Suprapubic skin (tissue), 4 donors: ENCODE results near the gene RARG. TPM values are rescaled to one million over a fixed set of nuclear protein-coding genes. Genes with fewer than 3 reads are reported as not detected.

Experiments used
- DNase-seq, 2 donors: peaks; one replicate each; pipeline ENCODE4 v3.0.0-alpha.2; 2019; ENCODE audit warnings: low spot score in 2 of 2
- H3K27ac ChIP-seq: fragments of 200-600 bp; sonication (generic); one replicate; pipeline ENCODE4 v1.5.1; 2019
- H3K27me3 ChIP-seq: fragments of 200-600 bp; sonication (generic); one replicate; pipeline ENCODE4 v1.5.1; 2019
- H3K36me3 ChIP-seq: fragments of 200-600 bp; sonication (generic); one replicate; pipeline ENCODE4 v1.5.1; 2019
- H3K4me1 ChIP-seq: fragments of 200-600 bp; sonication (generic); one replicate; pipeline ENCODE4 v1.5.1; 2019
- H3K4me3 ChIP-seq: fragments of 200-600 bp; sonication (generic); one replicate; pipeline ENCODE4 v1.5.1; 2019; ENCODE audit warnings: mild to moderate bottlenecking
- H3K9me3 ChIP-seq: fragments of 200-600 bp; sonication (generic); one replicate; pipeline ENCODE4 v1.5.1; 2019
- EP300 ChIP-seq: sonication (generic); formaldehyde crosslinking; IDR thresholded peaks from one replicate; pipeline ENCODE4 v1.6.1; 2017; ENCODE audit warnings: antibody characterized with exemption
- POLR2A ChIP-seq, 2 donors: fragments of 450-650 bp; IDR thresholded peaks; one replicate each; pipeline ENCODE4 v1.6.1; 2017; ENCODE audit warnings: antibody characterized with exemption in 2 of 2, mild to moderate bottlenecking in 2 of 2, moderate library complexity in 2 of 2
- POLR2AphosphoS5 ChIP-seq, 3 donors: sonication (generic); formaldehyde crosslinking; IDR thresholded peaks; one replicate each; pipeline ENCODE4 v1.6.1; 2017; ENCODE audit warnings: antibody characterized with exemption in 3 of 3
- WGBS: methylation state at CpG from one replicate; pipeline ENCODE4 v1.1.5; 2018; 5-methylcytosine and 5-hydroxymethylcytosine counted together
- total RNA-seq, 4 donors: library from RNA; depleted of rRNA; stranded (reverse); fragments of >200 nt; gene quantifications; one replicate each; pipeline ENCODE4 v1.1.0, GENCODE V29; 2016
- TF ChIP-seq, protein P1 (sequence below), 2 donors: fragments of 200-600 bp in 1 of 2; fragments of 450-650 bp in 1 of 2; sonication (generic) in 1 of 2; IDR thresholded peaks; one replicate each; pipeline ENCODE4 v1.5.1; 2016 to 2019; ENCODE audit warnings: antibody characterized with exemption in 2 of 2, mild to moderate bottlenecking in 1 of 2, moderate library complexity in 1 of 2

The RARG gene
- total RNA-seq, 4 donors from 2014 or later = 140 to 198 (median 172) TPM

DNA sequence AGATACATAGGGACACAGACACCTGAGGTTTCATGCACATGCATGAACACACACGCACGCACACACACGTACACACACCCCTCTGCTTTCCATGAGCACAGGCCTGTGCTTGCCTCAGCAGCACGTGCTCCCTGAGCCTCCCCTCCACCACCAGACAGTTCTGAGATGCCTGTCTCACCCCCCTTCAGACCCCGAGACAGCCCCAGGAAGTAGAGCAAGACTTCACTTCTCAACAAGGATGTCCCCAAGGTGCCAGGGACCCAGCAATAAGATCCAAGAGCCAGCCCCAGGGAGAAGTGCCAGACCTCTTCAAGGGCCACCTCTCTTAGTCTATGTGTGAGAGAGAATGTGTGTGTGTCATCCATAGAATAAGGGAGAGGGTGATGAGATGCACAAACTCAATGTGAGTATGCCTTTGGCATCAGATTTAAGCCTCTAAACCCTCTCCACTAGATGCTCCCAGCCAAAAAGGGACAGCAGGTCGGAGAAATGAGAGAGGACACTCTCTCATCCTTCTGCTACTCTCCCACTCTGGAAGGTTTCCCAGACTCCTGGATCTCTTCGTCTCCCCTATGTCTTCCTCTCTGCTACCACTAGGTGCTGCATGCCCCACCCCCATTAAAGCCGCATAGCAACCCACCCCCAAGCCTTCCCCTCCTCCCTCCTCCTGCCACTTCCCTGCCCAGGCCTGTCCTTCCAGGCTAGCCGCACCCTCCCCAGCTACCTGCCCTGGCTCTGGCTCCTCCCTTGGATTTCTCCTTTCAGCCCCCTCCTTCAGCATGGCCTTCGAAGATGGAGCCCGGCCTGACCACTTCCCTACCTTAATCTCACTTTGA, 7.7 kb downstream of the RARG start:
- H3K27ac ChIP-seq = peak overlapping the region; percentile 99
- 34% methylated on average over 11 of the region's 11 CpGs for WGBS
- peaks cover 96% of the 10 kb centered on the region for H3K4me1 ChIP-seq
- no peaks in the 10 kb centered on the region for H3K9me3 ChIP-seq
- TF ChIP-seq, protein P1, sequence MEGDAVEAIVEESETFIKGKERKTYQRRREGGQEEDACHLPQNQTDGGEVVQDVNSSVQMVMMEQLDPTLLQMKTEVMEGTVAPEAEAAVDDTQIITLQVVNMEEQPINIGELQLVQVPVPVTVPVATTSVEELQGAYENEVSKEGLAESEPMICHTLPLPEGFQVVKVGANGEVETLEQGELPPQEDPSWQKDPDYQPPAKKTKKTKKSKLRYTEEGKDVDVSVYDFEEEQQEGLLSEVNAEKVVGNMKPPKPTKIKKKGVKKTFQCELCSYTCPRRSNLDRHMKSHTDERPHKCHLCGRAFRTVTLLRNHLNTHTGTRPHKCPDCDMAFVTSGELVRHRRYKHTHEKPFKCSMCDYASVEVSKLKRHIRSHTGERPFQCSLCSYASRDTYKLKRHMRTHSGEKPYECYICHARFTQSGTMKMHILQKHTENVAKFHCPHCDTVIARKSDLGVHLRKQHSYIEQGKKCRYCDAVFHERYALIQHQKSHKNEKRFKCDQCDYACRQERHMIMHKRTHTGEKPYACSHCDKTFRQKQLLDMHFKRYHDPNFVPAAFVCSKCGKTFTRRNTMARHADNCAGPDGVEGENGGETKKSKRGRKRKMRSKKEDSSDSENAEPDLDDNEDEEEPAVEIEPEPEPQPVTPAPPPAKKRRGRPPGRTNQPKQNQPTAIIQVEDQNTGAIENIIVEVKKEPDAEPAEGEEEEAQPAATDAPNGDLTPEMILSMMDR (IDR thresholded peaks at IDR 0.05) = peak in 1 of 2 donors; percentile 21
- TF ChIP-seq POLR2A (IDR thresholded peaks at IDR 0.05) (no peak), EP300 (no peak), POLR2AphosphoS5 (IDR thresholded peaks at IDR 0.05) (no peak)
- H3K4me3 ChIP-seq = peak overlapping the region; percentile 10
- DNase-seq = peak in 1 of 2 donors; percentile 77
- no peaks in the 10 kb centered on the region for H3K27me3 ChIP-seq
- H3K36me3 ChIP-seq = peaks cover 15% of the 10 kb centered on the region

DNA sequence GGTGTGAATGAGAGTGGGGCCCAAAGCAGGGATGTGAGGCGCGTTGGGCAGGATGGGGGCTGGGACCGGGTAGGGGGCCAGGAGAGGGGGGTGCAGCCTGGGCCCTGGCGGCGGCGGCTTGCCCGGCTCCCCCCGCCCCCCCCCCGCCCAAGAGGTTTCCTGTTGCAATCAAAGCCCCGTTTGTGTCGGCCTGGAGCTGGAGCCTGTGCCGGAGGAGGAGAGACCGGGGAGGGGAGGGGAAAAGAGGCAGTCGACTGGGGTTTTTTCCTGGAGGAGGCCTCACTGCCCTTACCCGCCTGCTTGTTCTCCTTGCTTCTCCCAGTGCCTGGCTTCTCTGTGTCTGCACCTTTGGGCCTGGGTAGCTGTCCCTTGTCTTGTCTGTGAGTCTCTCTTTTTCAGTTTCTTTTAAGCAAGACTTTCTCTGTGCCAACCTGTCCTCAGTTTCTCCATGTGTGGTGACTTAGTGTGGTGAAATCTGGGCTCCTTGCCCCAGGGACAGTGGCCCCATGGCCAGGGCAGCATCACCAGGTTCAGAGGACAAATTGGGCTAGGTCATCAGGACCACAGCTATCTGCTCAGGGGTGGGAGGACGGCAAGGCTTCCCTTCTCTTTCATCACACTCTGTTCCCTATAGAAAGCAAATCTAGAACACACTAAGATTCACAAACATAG, 8.5 kb downstream of the RARG start:
- Histone ChIP-seq H3K9me3 (no peaks in the 10 kb centered on the region), H3K27me3 (no peaks in the 10 kb centered on the region), H3K36me3 (peaks cover 15% of the 10 kb centered on the region), H3K4me1 (peaks cover 96% of the 10 kb centered on the region), H3K27ac (peak overlapping the region; percentile 99), H3K4me3 (peak overlapping the region; percentile 9)
- 3% methylated on average over 15 of the region's 16 CpGs for WGBS
- no peak for TF ChIP-seq POLR2A (IDR thresholded peaks at IDR 0.05)
- TF ChIP-seq, protein P1 (IDR thresholded peaks at IDR 0.05) = no peak
- no peak for TF ChIP-seq POLR2AphosphoS5 (IDR thresholded peaks at IDR 0.05)
- no peak for TF ChIP-seq EP300
- no peak for DNase-seq

DNA sequence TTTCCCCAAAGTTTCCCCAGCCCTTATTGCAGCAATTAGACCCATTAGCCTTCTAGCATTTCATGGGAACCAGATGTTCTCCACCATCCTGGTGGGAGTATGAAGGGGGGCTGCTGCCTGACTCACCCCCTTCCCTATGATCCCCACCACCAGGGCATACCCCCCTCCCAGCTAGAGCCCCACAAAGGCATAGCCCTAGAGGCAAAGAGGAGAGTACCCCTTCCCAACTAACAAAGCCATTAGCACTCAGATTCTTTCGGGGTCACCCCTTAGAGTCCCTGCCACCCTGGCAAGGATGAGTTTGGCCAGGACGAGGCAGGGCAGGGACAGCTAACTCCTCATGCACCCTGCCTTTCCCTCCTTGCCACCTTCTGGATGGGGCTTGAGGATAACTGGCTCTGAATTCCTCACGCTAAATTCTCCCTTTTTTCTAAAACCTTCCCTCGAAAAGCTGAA, 9.2 kb downstream of the RARG start:
- peaks cover 96% of the 10 kb centered on the region for H3K4me1 ChIP-seq
- 16% methylated on average over 4 of the region's 4 CpGs for WGBS

DNA sequence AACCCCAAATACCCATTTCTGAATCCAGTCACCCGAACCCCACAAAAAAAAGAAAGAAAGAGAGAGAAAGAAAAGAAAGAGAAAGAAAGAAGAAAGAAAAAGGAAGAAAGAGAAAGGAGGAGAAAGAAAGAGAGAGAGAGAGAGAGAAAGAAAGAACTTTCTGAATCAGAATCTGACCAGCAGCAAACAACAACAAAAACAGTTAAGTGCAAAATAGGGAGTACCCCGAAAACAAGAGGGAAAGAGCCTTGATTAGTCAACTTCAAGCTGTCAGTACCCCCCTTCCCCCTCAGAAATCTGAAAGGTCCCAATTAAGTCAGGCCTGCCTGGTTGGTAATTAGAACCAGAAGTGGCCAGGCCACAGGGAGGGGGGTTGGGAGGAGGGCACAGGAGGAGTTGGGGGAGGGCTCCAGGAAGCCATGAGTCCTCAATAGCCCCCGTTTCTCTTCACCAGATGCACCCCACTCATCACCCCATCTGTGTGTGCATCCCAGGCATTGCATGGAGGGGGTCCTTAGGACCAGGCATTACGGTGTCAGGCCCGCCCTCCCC, 9.8 kb downstream of the RARG start:
- H3K27me3 ChIP-seq = no peaks in the 10 kb centered on the region
- 26% methylated on average over 5 of the region's 5 CpGs for WGBS

More for the DNA sequence above, 9.2 kb downstream of the RARG start:
- Histone ChIP-seq H3K27me3 (no peaks in the 10 kb centered on the region), H3K4me3 (peak overlapping the region; percentile 61), H3K27ac (peak overlapping the region; percentile 99), H3K9me3 (no peaks in the 10 kb centered on the region), H3K36me3 (peaks cover 11% of the 10 kb centered on the region)
- TF ChIP-seq EP300 = no peak
- TF ChIP-seq, protein P1 (IDR thresholded peaks at IDR 0.05) = no peak
- no peak for TF ChIP-seq POLR2A (IDR thresholded peaks at IDR 0.05)
- no peak for TF ChIP-seq POLR2AphosphoS5 (IDR thresholded peaks at IDR 0.05)
- DNase-seq = no peak

More for the DNA sequence above, 9.8 kb downstream of the RARG start:
- TF ChIP-seq POLR2AphosphoS5 (IDR thresholded peaks at IDR 0.05) (no peak), EP300 (no peak), POLR2A (IDR thresholded peaks at IDR 0.05) (no peak)
- TF ChIP-seq, protein P1 (IDR thresholded peaks at IDR 0.05) = no peak
- peaks cover 5% of the 10 kb centered on the region for H3K36me3 ChIP-seq
- H3K9me3 ChIP-seq = no peaks in the 10 kb centered on the region
- H3K4me1 ChIP-seq = peaks cover 96% of the 10 kb centered on the region
- peak overlapping the region; percentile 99 for H3K27ac ChIP-seq
- peak overlapping the region; percentile 61 for H3K4me3 ChIP-seq
- DNase-seq = no peak
